SK-N-MC (cell line): Measurements from ENCODE around the gene ALDH1L1.
A peak's percentile ranks its signal among the peaks of the same experiment; 100 is the strongest.

Source experiments
- DNase-seq: peaks from one replicate; pipeline ENCODE4 v3.0.0-alpha.2; 2011; ENCODE audit warnings: low read depth, low spot score
- H3K27ac ChIP-seq: fragments of 200-600 bp; sonication (generic); 2 replicates; pipeline ENCODE4 v1.5.1; 2016; ENCODE audit warnings: mixed run types
- H3K36me3 ChIP-seq: fragments of 200-600 bp; sonication (generic); 2 replicates; pipeline ENCODE4 v1.6.1; 2017; ENCODE audit warnings: antibody characterized with exemption, low read length, mixed read lengths; ENCODE audit not compliant: insufficient read depth
- H3K4me3 ChIP-seq: fragments of 200-600 bp; sonication (generic); 2 replicates; pipeline ENCODE4 v1.5.1; 2016
- H3K9ac ChIP-seq: fragments of 200-600 bp; sonication (generic); 2 replicates; pipeline ENCODE4 v1.8.0; 2017; ENCODE audit warnings: mixed run types, mixed read lengths; ENCODE audit not compliant: insufficient read length
- H3K9me3 ChIP-seq: fragments of 200-600 bp; sonication (generic); 2 replicates; pipeline ENCODE4 v1.6.1; 2017; ENCODE audit warnings: low read depth, mild to moderate bottlenecking, antibody characterized with exemption, low read length, moderate library complexity, mixed read lengths
- EZH2 ChIP-seq: fragments of 200-600 bp; sonication (generic); IDR thresholded peaks from one replicate; pipeline ENCODE4 v1.6.1; 2017; ENCODE audit warnings: antibody characterized with exemption
- FOXP2 ChIP-seq: optimal IDR thresholded peaks from 2 replicates; pipeline ENCODE3; 2011; ENCODE audit warnings: mild to moderate bottlenecking, moderate library complexity; ENCODE audit not compliant: insufficient read depth; ENCODE audit errors: extremely low read length, control extremely low read depth
- POLR2AphosphoS5 ChIP-seq: IDR thresholded peaks from 2 replicates; pipeline ENCODE4 v1.6.1; 2012; ENCODE audit warnings: mild to moderate bottlenecking, low read depth, low read length, borderline replicate concordance

ALDH1L1 gene

DNA sequence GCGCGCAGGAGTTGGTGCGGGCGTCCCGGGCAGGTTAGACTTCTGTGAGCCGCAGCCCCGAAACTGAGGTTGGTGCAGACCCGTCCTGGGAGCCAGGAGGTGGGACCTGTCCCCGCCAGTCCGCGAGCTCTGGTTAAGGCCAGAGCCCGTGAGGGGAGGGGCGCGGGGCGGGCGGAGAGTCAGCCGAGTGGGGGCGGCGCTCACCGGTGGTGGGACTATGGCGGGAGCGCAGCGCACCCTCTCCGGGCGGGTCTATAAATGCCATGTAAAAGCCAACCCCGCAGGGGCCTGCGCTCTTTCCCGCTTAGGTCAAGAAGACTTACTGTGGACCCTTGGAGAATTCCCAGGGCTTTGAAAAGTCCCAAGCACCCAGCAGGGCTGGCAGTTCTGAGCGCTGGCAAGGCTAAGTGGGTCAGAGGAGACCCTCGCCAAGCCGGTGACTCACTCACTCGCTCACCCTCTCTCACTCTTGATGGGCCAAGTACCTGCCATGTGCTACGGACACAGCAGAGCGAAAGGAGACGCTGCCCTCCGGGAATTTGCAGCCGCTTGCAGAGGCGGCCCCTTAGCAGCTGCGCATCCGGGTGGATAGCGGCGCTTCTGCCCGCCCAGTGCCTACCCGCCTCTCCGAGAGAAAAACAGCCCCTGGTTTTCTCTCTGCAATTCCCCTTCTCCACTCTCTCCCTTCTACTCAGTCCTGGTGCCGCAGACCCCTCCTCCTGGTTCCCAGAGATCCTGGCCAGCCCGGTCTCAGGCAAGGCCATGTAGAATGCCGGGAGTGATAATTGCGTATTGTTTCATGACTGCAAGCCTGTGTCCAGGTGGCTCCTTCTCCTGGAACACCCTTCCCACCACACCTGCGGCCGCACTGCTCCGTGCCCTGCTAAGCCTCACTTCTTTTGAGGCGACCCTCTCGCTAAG, at the start of gene ALDH1L1:
ALDH1L1 (minus strand) TSS at position 110 of the 921 bp plus-strand sequence. CDS start 19,607 bp downstream, outside the sequence.
- DNase-seq, result no peak
- no peak within 1 kb of the TSS for H3K4me3 ChIP-seq
- no peak for TF ChIP-seq FOXP2
- H3K9me3 ChIP-seq, result no peaks in the 10 kb centered on the region
- H3K27ac ChIP-seq, result no peak within 1 kb of the TSS
- H3K36me3 ChIP-seq, result no peaks in the 10 kb centered on the region
- H3K9ac ChIP-seq, result no peak within 1 kb of the TSS

DNA sequence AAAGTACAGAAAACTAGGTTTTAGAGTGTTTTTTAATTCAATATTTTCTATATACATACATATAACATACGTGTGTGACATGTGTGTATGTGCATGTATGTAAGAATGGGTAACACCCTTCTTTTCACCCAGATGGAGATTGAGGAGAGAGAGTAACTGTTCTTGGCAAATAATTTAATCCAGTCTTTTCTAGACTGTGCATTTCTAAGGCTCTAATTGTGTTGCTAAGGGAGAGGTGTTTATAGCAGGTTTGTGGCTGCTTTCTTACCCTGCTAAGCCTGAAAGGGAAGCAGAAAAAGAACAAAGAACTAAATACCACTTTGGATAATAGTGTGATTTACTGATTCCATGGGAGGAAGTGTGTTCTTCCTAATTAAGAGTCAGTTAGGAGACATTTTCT, 46.0 kb upstream of the ALDH1L1 start:
- no peaks in the 10 kb centered on the region for H3K36me3 ChIP-seq
- peak overlapping the region; percentile 43 for H3K9ac ChIP-seq
- H3K9me3 ChIP-seq, result peaks cover 7% of the 10 kb centered on the region; the same call in 1 of the 2 replicates
- H3K4me3 ChIP-seq, result no peak overlapping the region
- TF ChIP-seq FOXP2, result no peak
- DNase-seq, result no peak
- H3K27ac ChIP-seq, result peak overlapping the region; percentile 28; the same call in 1 of the 2 replicates

DNA sequence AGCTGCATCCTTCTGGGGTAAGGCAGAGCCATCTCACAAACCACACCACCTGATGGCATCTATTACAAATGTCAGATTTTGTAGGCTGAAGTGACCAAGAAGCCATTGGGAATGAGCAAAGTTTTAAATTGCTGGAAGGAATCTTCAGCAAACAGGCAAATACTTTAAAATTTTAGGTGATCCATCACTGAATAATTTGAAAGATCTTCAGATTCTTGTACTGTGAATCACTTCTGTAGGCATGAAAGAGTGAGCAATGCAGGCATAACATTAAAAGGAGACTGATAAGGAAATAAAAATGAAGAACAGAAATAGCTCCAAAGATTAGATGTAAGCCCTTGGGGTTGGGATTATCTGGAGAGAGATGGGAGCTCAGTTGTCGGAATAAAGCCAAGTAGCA, 36.0 kb upstream of the ALDH1L1 start:
- 0 out of 2 replicates have a peak, but pooled peaks cover 9% of the 10 kb centered on the region for H3K9me3 ChIP-seq
- H3K4me3 ChIP-seq, result no peak overlapping the region
- no peak for TF ChIP-seq POLR2AphosphoS5
- TF ChIP-seq EZH2, result no peak
- no peak for TF ChIP-seq FOXP2
- DNase-seq, result no peak
- H3K36me3 ChIP-seq, result peaks cover 4% of the 10 kb centered on the region; the same call in 1 of the 2 replicates
- H3K27ac ChIP-seq, result peak overlapping the region; percentile 81
- H3K9ac ChIP-seq, result peak overlapping the region; percentile 5

DNA sequence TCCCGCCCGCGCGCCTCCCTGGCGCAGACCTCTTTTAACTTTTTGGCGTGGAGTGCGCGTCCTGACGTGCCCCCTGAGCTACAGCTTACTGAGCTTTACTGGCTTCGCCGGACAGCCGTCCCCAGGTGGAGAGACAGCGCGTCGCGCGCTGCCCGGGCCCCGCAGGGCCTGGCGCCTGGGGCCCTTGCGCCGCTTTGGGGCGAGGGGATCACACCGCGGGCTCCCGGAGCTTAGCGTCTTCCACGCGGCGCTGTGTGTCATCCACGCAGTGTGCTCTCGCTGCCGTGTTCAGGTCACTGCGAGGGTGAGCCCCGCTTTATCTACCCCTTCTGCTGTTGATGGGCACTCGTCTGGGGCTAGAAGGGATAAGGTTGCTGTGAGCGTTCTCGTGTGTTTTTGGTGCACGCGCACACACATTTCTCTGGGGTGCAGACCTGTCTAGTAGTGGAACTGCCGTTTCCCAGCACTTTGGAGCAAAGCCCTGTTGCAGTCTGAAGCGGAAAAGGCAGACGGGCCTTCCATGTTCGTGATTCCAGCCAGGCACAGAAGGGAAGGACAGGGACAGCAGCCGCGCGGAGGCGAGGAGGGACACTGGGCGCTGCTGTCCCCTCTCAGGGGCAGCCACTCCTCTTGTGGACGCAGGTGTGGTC, 33.1 kb upstream of the ALDH1L1 start:
- Histone ChIP-seq H3K9me3 (no peaks in the 10 kb centered on the region), H3K4me3 (no peak overlapping the region), H3K9ac (no peak overlapping the region), H3K27ac (no peak overlapping the region), H3K36me3 (peaks cover 4% of the 10 kb centered on the region; the same call in 1 of the 2 replicates)
- no peak for TF ChIP-seq EZH2
- no peak for TF ChIP-seq POLR2AphosphoS5
- no peak for TF ChIP-seq FOXP2
- no peak for DNase-seq

DNA sequence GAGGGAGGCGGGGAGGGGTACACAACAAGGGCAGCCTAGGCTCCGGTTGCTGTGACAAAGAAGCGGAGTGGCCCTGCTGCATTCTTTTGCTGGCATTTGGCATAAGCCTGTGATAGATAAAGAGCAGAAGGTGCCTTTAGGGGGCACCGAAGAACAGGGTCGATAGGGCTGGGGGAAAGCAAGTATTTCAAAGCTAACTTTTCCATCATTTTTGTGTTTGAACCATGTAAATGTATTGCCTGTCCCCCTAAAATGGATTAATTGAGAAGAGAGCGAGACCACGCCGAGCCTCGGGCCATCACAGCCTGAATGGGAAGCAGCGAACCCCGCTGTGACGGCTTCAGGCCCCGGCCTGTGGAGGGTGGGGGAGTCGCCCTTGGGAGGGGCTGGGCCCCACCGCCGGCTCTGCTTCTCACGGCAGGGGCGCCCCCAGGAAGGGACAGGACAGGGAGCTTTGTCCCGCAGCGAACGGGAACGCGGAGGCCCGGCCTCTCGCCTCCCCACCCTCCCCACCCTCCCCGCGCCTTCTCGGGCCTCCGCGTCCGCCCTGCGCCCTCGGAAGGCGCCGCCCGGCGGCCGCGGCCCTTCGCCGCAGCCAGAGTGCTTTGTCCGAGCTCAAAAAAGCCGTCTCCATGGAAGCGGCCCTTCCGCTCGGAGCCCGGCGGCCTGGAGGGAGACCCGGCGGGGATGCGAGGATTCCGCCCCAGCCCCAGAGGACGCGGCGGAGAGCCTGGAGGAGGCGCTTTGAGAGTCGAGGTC, 32.4 kb upstream of the ALDH1L1 start:
- TF ChIP-seq POLR2AphosphoS5 (no peak), FOXP2 (no peak), EZH2 (no peak)
- no peaks in the 10 kb centered on the region; the same call in 1 of the 2 replicates for H3K36me3 ChIP-seq
- no peak for DNase-seq
- no peak overlapping the region for H3K27ac ChIP-seq
- no peak overlapping the region for H3K9ac ChIP-seq
- H3K9me3 ChIP-seq, result no peaks in the 10 kb centered on the region
- no peak overlapping the region for H3K4me3 ChIP-seq

DNA sequence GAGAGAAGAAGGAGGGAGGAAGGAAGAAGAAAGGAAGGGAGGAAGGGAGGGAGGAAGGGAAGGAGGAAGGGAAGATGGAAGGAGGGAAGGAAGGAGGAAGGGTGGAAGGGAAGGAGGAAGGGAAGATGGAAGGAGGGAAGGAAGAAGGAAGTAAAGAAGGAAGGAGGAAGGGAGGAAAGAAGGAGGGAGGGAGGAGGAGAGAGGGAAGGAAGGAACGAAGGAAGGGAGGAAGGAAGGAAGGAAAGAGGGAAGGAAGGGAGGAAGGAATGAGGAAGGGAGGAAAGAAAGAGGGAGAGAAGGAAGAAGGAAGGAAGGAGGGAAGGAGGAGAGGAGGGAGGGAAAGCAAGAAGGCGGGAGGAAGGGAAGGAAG, 31.8 kb upstream of the ALDH1L1 start:
- TF ChIP-seq FOXP2 (no peak), POLR2AphosphoS5 (no peak), EZH2 (no peak)
- Histone ChIP-seq H3K27ac (no peak overlapping the region), H3K4me3 (no peak overlapping the region), H3K9ac (no peak overlapping the region), H3K9me3 (no peaks in the 10 kb centered on the region), H3K36me3 (no peaks in the 10 kb centered on the region)
- DNase-seq, result no peak

DNA sequence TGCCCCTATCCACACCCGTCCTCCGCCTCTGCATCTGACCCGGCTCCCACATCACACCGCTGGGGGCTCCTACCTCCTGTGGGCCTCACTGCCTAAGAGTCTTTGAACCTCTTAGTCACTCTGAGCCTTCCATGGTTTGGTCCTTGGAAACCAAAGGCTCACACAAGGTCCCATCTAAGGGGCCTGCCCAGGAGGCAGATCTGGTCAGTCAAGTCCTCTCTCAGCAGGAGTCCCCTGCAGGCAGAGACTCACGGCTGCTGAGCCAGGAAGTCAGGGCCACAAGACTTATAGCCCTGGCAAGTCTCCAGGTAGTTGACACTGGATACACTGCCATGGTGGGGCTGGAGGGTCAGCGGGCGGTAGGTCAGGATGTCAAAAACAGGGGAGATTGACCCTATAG, 31.2 kb upstream of the ALDH1L1 start:
- Histone ChIP-seq H3K4me3 (no peak overlapping the region), H3K9ac (no peak overlapping the region), H3K27ac (no peak overlapping the region), H3K9me3 (no peaks in the 10 kb centered on the region), H3K36me3 (no peaks in the 10 kb centered on the region)
- TF ChIP-seq POLR2AphosphoS5, result no peak
- TF ChIP-seq EZH2, result no peak
- DNase-seq, result no peak

DNA sequence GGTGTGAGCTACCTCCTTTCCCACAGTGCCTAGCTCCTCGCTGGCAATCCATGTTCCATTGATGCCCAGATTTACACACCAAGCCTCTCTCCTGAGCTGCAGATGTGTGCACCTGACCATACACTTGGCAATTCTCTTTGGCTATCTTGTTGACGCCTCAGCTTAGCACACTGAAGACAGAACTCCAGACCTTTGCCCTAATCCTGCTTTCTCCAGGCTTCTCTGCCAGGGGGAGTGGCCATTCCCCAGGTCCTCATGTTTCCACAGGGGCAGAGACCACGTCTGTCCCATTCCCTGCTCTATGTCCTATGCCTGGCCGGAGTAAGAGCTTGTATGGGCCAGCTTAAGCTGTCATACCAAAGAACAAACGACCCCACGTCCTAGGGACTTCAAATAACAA, 30.2 kb upstream of the ALDH1L1 start:
- Histone ChIP-seq H3K9me3 (no peaks in the 10 kb centered on the region), H3K9ac (no peak overlapping the region), H3K36me3 (no peaks in the 10 kb centered on the region), H3K27ac (no peak overlapping the region; the same call in 1 of the 2 replicates), H3K4me3 (no peak overlapping the region)
- TF ChIP-seq FOXP2 (no peak), POLR2AphosphoS5 (no peak), EZH2 (no peak)
- no peak for DNase-seq
